HG02973 (cell line): ENCODE measurements around the gene ADAM8.

Experiments
- ATAC-seq: cut with Tn5 transposase; IDR thresholded peaks from one replicate; pipeline ENCODE4 v1.9.1; 2021; ENCODE audit warnings: moderate library complexity; ENCODE audit not compliant: unreplicated experiment

The ADAM8 gene

DNA sequence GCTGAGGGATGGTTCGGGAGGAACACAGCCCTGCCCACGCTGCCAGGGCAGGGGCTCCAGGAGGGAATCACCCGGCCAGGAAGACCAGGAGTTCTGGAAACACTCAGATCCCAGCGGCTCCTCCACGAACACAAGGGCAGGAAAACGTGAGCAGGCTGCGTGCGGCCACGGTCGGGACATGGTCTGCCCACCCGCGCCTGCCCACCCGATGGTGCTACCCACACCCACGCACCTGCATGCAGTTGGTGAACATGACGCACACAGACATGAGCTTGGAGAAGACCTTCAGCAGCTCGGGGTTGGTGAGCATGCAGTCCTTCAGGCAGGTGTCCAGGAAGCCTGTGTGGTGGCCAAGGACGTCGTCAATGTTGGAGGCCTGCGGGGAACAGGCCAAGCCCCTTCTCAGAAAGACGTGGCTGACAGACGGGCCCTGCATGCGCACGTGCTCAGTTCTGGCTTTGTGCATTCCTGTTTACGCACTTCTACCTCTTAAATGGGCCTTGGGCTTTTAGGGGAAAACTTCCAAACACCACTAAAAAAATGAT, 6.2 kb upstream of the ADAM8 start:
- ATAC-seq = no peak

DNA sequence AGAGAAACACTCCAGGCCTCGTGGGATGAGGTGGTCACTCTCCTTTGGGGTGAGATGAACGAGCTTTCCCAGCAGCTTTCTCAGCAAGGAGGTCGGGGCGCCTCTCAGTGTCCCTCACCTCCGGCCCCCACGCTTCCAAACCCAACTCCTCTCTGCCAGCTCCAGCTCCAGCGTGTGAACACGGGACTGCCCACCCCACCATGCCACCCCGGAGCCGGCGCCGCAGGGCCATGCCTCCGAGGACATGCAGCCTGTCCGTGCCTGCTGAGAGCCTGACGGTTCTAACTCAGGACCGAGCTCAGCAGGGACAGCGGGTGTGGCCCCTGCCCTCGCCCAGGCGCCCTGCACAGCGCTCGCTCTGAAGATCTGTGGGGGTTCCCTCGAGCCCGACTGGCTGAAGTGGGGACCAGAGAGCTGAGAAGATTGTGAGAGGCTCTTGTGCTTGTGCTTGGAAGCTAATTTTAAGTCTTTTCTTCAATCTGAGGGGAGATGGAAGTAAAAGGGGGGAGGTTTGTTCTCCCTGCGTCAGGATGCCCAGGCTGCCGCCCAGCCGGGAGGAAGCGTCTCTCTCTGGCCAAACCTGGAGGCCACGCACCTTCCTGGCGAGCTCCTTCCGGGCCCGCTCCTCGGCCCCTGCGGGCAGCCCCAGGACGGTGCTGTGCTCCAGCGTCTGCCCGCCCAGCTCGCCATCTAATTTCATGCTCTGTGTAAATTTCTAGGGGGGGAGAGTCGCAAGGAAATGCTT, 5.1 kb upstream of the ADAM8 start:
- ATAC-seq = no peak

DNA sequence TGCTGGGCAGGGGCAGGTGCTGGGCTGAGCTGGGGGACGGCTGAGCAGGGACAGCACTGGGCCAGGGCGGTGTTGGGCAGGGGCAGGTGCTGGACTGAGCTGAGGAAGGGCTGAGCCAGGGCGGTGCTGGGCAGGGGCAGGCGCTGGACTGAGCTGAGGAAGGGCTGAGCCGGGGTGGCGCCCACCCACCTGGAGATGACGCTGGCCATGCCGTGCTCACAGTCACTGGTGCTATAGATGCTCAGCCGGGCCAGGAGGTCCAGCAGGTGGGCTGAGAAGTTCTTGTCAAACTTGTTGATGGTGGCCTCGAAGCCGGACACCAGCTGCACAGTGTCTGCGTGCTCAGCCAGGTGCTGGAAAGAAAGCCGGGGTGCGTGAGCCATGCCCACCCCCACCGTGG, 4.4 kb upstream of the ADAM8 start:
- ATAC-seq = no peak

DNA sequence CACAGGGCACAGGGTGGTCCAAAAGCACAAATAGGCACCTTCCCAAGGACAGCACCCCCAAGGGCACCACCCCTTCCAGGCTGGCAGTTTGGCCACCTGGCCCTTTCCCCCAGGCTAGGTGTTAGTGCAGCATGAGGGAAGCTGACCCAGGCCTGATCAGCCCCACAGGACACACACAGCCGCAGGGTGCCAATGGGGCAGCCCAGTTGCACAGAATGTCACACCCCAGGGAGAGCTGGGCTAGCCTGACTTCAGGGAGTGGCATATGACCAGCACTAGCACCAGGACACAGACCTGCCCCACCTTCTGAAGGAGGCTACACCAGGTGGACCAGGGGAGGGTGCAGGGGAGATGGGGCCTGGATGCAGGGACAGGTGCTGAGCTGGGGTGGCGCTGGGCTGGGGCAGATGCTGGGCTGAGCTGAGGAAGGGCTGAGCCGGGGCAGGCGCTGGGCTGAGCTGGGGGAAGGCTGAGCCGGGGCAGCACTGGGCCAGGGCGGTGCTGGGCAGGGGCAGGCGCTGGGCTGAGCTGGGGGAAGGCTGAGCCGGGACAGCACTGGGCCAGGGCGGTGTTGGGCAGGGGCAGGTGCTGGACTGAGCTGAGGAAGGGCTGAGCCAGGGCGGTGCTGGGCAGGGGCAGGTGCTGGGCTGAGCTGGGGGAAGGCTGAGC, 3.9 kb upstream of the ADAM8 start:
- no peak for ATAC-seq

DNA sequence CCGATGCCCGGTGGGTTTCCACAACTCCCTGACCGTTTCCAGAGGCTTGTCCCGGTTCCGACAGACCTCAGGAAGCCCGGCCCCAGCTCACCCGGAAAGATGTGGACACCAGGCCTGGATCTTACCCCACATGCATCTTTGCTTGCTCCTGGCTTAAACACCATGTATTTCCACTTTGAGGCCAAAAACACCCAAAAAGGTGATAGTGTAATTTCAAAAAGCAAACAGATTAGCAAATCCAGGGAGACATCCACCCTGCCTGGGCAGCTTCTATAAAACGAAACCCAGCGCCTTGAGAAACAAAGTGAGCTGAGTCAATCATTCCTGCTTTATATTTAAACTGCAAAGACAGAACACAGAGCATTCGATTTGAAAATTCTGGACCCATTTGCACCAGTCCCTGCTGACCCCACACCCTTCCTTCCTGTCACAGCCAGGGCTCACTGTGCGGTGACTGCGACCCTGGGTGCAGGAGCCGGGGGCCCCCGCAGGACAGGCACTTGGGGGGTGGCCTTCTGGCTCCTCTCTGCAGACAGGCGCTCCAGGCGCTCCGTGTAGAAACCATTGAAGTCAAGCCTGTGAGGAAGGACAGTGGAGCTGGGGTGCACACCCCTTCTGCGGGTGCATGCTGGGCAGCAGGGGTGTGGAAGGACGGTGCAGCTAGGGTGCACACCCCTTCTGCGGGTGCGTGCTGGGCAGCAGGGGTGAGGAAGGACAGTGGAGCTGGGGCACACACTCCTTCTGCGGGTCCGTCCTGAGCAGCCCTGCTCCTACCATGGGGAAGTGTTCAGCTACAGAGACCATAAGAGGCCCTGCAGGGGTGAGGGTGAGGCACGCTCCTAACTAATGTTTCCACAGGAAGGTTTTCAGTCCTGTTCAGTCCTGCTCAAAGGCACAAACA, 2.9 kb upstream of the ADAM8 start:
- ATAC-seq = no peak

DNA sequence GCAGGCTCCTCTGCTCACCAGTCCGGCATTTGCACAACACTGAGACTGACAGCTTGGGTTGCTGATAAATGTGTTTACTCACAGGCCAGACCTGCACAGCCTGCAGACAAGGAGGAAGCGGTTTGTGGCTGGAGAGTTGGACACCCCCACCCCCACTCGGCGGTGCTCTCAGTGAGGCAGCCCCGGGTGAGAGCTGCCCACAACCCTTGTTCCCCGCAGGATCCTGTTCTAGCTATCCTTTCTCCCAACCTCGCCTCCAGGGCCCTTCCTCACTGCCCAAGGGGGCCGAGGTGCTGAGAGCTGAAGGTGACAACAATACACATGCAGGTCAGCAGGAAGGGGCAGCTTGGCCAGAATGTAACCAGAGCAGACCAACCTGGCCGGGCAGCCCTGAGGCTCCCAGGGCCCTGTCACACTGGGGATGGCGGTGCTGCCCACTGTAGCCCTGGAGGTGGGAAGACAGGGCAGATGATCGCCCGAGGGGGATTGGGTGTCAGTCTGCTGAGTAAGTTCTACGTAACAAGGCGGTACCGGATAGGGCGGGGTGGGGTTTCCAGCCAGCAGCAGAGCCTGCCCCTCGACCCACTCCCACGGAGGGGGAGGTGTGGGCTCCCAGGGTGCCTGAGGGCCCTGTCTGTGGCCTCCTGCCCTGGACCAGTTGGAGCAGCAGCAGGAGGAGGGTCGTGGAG, 2.1 kb upstream of the ADAM8 start:
- peak; percentile 33 for ATAC-seq

DNA sequence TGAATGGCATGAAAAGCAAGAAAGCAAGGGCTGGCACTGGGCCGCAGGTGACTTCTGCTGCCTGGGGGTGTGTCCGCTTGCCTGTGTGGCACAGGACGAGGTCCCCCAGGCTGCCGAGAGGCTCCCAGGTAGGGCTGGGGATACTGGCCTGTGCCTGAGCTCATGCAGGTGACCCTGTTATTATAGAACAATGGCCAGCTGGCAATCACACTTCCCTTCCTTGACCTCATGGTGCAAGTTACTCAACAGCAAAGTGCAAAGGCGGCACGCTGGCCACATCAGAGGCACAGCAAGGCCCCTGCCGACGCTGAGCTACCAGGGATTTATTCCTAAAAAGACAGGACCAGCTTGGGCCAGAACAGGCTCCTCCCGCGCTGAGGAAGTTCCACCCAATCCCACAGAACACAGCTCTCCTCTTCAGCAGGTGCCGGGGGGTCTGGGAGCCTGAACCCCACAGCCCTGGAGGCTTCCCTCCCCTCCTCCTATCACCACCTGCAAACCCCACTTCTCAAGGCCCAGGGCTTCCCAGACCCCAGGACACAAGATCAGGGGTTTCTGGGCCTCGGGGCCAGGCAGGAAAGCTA, 1.4 kb upstream of the ADAM8 start:
- ATAC-seq = no peak

DNA sequence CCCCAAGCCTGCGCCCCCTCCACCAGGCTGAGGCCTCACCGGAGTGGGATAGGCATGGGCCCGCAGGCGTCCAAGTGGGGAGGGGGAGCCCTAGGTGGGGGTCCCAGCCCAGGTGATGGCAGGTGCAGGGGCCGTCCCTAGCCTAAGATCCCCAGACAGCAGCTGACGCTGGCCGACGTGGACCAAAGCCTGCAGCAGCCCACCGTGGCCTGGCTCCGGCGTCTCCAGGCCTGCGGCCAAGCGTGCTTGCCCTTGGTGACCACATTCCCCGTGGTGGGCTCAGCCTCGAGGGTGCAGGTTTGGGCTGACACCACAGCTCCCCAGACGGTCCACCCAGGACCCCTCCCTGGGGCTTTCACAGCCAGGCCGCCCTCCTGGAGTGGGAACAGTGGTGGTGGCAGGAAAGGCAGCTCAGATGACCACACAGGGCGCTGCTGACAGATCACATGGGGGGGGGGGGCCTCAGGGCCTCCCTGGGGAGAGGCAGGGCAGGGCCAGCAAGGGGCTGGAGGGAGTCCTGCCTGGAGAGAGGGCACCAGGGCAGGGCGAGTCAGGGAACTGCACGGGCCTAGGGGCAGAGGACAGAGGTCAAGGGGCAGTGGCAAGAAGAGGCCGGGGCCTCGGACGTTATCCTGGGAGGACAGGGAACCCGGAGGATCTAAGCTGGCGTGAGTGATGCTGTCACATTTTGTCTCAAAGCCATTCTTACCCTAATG, 767 bp upstream of the ADAM8 start:
- ATAC-seq = no peak

DNA sequence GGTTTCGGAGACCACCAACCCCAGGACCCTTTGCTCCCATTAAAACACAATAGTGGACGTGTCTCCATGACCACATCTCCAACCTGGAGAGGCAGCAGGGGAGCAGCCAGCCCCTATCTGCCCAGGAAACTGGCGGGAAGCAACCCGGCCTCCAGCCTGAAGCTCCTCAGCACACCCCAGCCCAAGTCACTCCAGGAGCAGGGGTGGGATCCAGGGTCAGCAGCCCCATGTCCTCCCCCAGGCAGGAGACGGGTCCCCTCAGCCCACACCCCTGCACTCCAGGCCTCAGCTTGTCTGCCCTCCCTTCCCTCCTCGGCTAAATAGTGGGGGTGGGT, 601 bp downstream of the ADAM8 start:
- ATAC-seq = no peak

DNA sequence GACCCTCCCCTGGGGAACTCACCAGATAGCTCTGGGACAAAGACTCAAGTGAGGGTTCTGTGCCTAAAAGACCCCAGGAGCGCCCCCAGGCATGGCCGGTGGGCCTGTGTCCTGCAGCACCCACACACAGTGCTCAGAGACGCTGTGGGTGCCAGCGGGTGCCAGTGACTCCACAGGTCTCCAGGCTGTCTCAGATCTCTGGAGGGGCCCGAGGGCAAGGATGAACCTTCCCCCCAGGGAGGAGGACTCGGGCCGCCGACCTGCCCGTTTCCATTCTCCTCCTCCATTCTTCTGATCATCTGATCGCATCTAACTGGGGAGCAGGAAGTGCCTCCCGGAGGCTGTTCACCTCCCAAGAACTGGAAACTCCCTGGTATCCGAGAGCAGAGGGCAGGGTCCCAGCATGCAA, 980 bp downstream of the ADAM8 start:
- peak; percentile 22 for ATAC-seq

DNA sequence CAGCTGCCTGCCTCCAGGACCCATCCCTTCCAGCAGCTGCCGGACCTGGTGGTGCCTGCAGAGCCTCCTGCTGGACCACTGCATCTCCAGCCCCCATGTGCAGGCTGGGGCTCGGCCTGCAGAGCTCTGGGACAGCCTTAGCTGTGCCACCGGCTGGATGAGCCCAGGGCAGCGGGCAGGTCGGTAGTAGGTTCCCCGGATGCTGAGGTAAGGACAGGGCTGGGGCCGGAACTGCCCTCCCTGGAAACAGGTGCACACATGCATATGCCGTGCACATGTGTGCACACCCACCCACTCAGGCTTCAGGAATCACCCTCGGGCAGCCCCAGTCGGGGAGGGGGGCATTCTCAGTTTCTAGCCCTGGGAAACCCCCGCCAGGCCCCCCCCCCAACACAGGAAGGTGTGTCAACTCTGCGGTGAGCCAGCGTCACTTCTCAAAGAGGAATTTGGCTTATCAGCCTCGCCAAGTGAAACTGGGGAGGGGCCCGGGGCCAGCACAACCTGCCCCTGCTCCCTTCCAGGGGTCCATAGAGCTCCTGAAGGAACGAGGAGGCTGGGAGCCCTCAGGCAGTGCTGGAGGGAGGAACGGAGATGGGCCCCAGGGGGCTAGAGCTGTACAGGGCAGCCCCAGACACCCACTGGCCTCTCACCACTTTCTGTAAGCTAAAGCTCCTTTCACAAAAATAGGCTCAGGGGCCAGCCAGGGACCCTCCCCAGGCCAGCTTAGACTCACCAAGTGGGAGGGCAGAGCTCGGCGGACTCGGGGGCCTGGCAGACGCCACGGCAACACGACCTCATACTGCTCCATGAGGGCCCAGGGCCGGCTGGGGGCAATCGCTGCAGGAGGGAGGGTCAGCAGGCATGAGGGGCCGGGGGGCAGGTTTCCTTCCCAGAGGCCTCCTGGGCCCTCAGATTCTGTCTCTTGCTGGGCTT, 1.7 kb downstream of the ADAM8 start:
- peak; percentile 43 for ATAC-seq

DNA sequence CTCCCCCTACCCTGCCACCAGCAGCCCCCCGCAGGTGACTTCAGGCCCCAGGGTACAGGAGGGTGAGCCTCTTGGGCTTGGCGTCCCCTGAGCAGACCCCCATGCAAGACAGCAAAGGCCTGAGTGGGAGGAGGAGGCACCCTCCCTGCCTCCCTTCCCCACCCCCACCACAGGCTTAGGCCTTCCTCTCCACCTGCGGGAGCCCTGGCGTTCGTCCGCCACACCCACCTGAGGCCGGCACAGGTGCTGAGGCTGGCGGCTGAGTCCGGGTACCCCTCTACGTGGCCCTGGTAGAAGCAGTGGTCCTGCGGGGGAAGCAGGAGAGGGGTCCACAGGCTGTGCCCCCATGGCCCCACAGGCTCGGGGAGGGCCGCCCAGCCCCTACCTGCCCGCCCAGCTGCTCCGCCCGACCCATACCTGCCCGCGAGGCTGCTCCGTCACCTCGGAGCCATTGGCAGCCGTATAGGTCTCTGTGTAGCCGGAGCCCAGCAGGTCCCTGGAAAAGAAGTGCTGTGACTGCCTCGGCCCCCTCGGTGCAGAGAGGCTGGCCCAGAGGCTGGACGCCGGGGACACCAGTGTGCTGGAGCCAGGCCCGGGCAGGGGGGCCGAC, 3.0 kb downstream of the ADAM8 start:
- ATAC-seq = no peak

DNA sequence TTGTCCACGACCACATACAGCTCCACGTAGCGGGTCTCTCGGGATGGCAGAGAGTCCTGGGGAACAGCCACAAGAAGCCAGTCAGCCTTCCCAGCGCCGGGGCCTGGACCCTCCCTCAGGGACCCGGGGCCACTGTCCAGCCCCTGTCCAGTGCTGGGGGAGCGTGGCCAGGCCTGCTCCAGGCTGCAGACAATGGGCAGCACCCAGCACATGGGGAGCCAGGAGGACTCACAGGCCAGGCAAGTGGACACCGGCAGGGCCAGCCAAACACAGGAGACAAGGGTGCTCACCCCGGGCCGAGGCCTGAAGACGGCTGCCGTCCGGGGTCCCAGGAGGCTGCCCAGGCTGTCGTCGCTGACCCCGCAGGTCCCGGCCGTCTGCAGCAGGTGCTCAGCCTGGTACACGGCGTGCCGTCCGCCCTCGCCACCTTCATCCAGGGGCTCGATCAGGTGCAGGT, 3.7 kb downstream of the ADAM8 start:
- no peak for ATAC-seq

DNA sequence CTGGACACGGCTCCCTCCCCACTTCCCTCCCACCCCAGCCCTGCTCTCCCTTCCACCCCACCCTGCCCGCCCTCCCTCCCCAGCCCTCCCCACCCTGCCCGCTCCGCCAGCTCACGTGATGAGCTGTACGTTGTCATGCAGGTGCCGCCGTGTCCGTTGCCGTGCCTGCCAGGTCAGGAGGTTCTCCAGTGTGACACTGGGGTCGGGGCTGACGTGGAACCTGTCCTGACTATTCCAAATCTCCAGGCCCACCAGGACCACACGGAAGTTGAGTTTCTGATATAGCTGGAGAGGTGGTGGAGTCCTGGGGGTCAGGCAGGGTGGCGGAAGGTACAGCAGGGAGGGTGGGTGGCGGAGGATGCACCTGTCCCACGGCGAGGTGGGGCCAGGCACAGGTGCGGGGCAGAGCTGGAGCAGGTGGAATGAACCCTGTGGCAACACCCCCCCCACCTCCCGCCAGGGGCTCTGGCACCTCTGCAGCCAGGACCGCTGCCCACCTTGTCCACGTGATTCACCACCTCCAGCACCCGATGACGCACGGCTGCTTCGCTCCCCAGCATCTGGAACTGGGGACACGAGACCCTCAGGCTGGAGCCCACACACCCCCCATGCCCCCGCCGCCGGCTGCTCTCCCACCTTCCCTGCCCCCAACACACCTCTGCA, 4.2 kb downstream of the ADAM8 start:
- no peak for ATAC-seq

DNA sequence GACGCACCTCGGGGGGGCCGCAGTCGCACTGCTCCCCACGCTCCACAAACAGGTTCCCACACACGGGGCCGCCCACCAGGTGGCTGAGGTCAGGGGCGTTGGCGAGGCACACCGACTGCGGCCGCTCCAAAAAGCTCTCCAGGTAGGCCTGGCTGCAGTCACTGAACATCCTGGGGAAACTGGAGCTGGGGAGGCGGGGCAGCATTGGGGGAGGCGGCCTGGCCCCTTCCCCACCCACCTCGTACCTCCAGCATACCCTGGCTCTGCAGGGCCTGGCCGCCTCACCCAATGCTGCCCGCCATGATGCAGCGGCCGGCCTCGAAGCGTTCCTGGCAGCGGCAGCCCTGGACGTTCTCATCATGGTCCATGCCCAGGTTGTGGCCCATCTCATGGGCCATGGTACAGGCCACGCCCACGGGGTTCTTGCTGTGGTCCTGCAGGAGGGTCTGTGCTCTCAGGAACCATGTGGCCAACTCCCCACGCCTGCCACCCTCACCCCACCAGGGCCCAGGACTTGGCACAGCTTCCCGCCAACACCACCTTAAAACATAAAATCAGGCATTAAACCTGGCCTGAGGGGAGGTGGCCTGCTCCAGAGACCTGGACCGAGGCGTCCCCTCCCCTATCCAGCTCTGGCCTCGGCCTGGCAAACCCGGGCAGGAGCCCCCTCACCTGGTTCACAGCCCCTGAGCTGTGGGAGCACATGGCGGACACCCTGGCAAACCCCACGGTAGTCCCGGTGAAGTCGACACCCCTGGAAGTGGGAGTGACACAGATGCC, 5.0 kb downstream of the ADAM8 start:
- ATAC-seq = no peak

DNA sequence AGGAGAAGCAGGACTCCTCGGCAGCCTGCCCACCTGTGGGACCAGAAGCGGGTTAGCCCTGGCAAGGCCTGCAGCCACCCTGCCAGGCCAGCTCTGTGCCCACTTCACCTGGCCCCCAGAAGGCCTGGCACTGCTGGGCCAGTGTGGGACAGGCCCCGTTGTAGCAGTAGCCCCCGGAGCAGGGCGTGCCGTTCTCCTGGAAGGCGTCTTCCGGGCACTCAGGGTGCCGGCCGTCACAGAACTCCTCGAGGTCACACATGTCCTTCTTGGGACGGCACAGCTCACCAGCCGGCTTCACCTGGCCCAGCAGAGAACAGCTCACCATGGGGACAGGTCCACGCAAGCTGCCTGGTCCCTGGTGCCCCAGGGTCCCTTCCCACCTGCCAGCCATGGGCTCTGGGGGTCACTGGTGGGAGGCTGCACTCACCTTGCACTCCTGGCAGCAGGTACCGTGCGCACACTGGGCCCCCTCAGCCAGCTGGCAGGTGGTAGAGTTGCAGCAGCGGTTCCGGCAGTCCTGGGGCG, 5.8 kb downstream of the ADAM8 start:
- no peak for ATAC-seq

DNA sequence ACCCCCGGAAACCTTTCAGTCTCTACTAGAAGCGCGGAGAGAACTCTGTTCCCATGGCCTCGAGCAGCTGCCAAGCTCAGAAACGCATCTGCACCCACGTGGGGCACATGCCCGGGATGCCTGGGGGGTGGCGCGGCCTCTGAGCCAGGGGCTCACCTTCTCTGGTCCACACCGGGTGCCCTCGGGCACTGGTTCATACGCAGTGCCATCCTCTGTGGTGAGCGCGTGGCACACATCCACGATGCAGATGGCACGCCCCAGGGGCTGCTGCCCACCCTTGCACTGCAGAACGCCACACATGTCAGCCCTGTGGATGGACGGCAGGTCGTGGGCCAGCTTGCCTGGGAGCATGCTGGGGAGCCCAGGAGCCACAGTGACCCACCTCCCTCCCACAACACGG, 6.5 kb downstream of the ADAM8 start:
- ATAC-seq = no peak
